Activated T-cell treated with anti-CD3 and anti-CD28 coated beads for 24 hours (primary cell): ENCODE data around the gene RCAN2.

Experiments
- DNase-seq: peaks from one replicate; pipeline ENCODE4 v3.0.0-alpha.2; 2020; ENCODE audit warnings: low read depth

Gene RCAN2

GRCh38 chr6:46254946-46255345, 236.3 kb downstream of the RCAN2 start:
- no peak for DNase-seq

- DNase-seq, result no peak
Measured at GRCh38 chr6:46254331-46254730, 236.9 kb downstream of the RCAN2 start.

- DNase-seq, result no peak
Measured at GRCh38 chr6:46251583-46252339, 239.5 kb downstream of the RCAN2 start.

GRCh38 chr6:46248143-46248542, 243.1 kb downstream of the RCAN2 start:
- no peak for DNase-seq

GRCh38 chr6:46246727-46247126, 244.5 kb downstream of the RCAN2 start:
- DNase-seq, result no peak

- DNase-seq, result no peak
Measured at GRCh38 chr6:46246081-46246480, 245.2 kb downstream of the RCAN2 start.

- no peak for DNase-seq
Measured at GRCh38 chr6:46244670-46245069, 246.6 kb downstream of the RCAN2 start.

- no peak for DNase-seq
Measured at GRCh38 chr6:46243754-46244153, 247.5 kb downstream of the RCAN2 start.

- DNase-seq, result no peak
Measured at GRCh38 chr6:46242921-46243320, 248.3 kb downstream of the RCAN2 start.

- no peak for DNase-seq
Measured at GRCh38 chr6:46240866-46241565, 250.2 kb downstream of the RCAN2 start.

GRCh38 chr6:46236752-46237151, 254.5 kb downstream of the RCAN2 start:
- no peak for DNase-seq

- DNase-seq, result no peak
Measured at GRCh38 chr6:46235242-46235641, 256.0 kb downstream of the RCAN2 start.

GRCh38 chr6:46234700-46235099, 256.5 kb downstream of the RCAN2 start:
- no peak for DNase-seq

- DNase-seq, result no peak
Measured at GRCh38 chr6:46234156-46234556, 257.1 kb downstream of the RCAN2 start.

- no peak for DNase-seq
Measured at GRCh38 chr6:46233129-46233528, 258.1 kb downstream of the RCAN2 start.

- no peak for DNase-seq
Measured at GRCh38 chr6:46222286-46222685, 269.0 kb downstream of the RCAN2 start.

- DNase-seq, result no peak
Measured at GRCh38 chr6:46221222-46221793, 269.9 kb downstream of the RCAN2 start.

- DNase-seq, result peak; percentile 14
Measured at GRCh38 chr6:46220352-46221221, 270.7 kb downstream of the RCAN2 start.

GRCh38 chr6:46219661-46220060, 271.6 kb downstream of the RCAN2 start:
- no peak for DNase-seq

GRCh38 chr6:46218457-46218856, 272.8 kb downstream of the RCAN2 start:
- DNase-seq, result no peak

GRCh38 chr6:46217671-46218131, 273.5 kb downstream of the RCAN2 start:
- DNase-seq, result no peak

- DNase-seq, result no peak
Measured at GRCh38 chr6:46216879-46217278, 274.4 kb downstream of the RCAN2 start.
